ENCODE results near the gene SFRP5.

DNA sequence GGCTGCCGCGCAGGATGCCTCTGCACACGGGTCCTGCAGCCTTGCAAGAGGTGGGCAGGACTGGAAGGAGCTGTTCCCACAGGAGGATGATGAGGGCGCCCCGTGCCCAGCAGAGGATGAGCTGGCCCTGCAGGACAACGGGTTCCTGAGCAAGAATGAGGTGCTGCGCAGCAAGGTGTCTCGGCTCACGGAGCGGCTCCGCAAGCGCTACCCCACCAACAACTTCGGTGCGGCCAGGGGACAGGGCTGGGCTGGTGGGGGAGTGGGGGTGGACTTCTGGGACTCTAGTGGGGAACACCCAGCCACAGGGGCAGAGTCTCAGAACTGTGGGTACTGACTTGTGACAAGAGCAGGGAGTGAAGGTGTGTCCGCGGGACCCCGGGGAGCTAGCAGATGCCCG is 18.8 kb downstream of the SFRP5 start:
- TF ChIP-seq, protein P1, sequence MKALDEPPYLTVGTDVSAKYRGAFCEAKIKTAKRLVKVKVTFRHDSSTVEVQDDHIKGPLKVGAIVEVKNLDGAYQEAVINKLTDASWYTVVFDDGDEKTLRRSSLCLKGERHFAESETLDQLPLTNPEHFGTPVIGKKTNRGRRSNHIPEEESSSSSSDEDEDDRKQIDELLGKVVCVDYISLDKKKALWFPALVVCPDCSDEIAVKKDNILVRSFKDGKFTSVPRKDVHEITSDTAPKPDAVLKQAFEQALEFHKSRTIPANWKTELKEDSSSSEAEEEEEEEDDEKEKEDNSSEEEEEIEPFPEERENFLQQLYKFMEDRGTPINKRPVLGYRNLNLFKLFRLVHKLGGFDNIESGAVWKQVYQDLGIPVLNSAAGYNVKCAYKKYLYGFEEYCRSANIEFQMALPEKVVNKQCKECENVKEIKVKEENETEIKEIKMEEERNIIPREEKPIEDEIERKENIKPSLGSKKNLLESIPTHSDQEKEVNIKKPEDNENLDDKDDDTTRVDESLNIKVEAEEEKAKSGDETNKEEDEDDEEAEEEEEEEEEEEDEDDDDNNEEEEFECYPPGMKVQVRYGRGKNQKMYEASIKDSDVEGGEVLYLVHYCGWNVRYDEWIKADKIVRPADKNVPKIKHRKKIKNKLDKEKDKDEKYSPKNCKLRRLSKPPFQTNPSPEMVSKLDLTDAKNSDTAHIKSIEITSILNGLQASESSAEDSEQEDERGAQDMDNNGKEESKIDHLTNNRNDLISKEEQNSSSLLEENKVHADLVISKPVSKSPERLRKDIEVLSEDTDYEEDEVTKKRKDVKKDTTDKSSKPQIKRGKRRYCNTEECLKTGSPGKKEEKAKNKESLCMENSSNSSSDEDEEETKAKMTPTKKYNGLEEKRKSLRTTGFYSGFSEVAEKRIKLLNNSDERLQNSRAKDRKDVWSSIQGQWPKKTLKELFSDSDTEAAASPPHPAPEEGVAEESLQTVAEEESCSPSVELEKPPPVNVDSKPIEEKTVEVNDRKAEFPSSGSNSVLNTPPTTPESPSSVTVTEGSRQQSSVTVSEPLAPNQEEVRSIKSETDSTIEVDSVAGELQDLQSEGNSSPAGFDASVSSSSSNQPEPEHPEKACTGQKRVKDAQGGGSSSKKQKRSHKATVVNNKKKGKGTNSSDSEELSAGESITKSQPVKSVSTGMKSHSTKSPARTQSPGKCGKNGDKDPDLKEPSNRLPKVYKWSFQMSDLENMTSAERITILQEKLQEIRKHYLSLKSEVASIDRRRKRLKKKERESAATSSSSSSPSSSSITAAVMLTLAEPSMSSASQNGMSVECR (CRISPR knock-in tag; IDR thresholded peaks at IDR 0.05; ENCODE audit: borderline replicate concordance): no peak
- no peak for TF ChIP-seq JUN (CRISPR knock-in tag; IDR thresholded peaks at IDR 0.05)
